ENCODE measurements around the gene OR8K1. TPM values are rescaled to one million over a fixed set of nuclear protein-coding genes. Genes with fewer than 3 reads are reported as not detected.

Gene OR8K1
- not detected for total RNA-seq

GRCh38 chr11:56345739-56346138 lies at the start of gene OR8K1:
Gene OR8K1 (plus strand): TSS chr11:56346039. CDS start chr11:56346039, 0 bp downstream.
- no peak for DNase-seq (ENCODE audit: extremely low spot score in 2 of 2)
- Histone ChIP-seq H3K4me3 (no peak within 1 kb of the TSS), H3K36me3 (no peaks in the 10 kb centered on the region), H3K9me3 (no peaks in the 10 kb centered on the region), H3K4me1 (no peaks in the 10 kb centered on the region), H3K27me3 (no peaks in the 10 kb centered on the region), H3K27ac (no peak within 1 kb of the TSS)
- intact Hi-C loops (cut with DNase I), result no loop called here
- TF ChIP-seq CTCF (IDR thresholded peaks at IDR 0.05), result no peak
- TF ChIP-seq POLR2A (IDR thresholded peaks at IDR 0.05), result no peak
- no peak for TF ChIP-seq POLR2AphosphoS5 (IDR thresholded peaks at IDR 0.05; ENCODE audit: insufficient read depth in 1 of 2, low read depth in 1 of 2)

- Histone ChIP-seq H3K36me3 (no peaks in the 10 kb centered on the region), H3K27me3 (no peaks in the 10 kb centered on the region), H3K4me3 (no peak overlapping the region), H3K27ac (no peak overlapping the region), H3K4me1 (no peaks in the 10 kb centered on the region), H3K9me3 (no peaks in the 10 kb centered on the region)
- TF ChIP-seq POLR2AphosphoS5 (IDR thresholded peaks at IDR 0.05; ENCODE audit: insufficient read depth in 1 of 2, low read depth in 1 of 2) (no peak), POLR2A (IDR thresholded peaks at IDR 0.05) (no peak), CTCF (IDR thresholded peaks at IDR 0.05) (no peak)
- no peak for DNase-seq (ENCODE audit: extremely low spot score in 2 of 2)
- intact Hi-C loops (cut with DNase I), result no loop called here
Observed at GRCh38 chr11:56296898-56297297, 48.9 kb upstream of the OR8K1 start.

- intact Hi-C loops (cut with DNase I), result no loop called here
- Histone ChIP-seq H3K27me3 (no peaks in the 10 kb centered on the region), H3K4me3 (no peak overlapping the region), H3K4me1 (no peaks in the 10 kb centered on the region), H3K9me3 (no peaks in the 10 kb centered on the region), H3K36me3 (no peaks in the 10 kb centered on the region), H3K27ac (no peak overlapping the region)
- TF ChIP-seq POLR2AphosphoS5 (IDR thresholded peaks at IDR 0.05; ENCODE audit: insufficient read depth in 1 of 2, low read depth in 1 of 2) (no peak), POLR2A (IDR thresholded peaks at IDR 0.05) (no peak), CTCF (IDR thresholded peaks at IDR 0.05) (no peak)
- DNase-seq (ENCODE audit: extremely low spot score in 2 of 2), result no peak
Observed at GRCh38 chr11:56307836-56308235, 38.0 kb upstream of the OR8K1 start.

GRCh38 chr11:56314844-56315243 lies 31.0 kb upstream of the OR8K1 start, which contains the start of gene OR8K3:
Gene OR8K3 (plus strand): TSS chr11:56315144. CDS start chr11:56318307, 3,163 bp downstream.
- no peaks in the 10 kb centered on the region for H3K9me3 ChIP-seq
- H3K27ac ChIP-seq, result no peak within 1 kb of the TSS
- no peaks in the 10 kb centered on the region for H3K27me3 ChIP-seq
- DNase-seq (ENCODE audit: extremely low spot score in 2 of 2), result no peak
- TF ChIP-seq CTCF (IDR thresholded peaks at IDR 0.05), result no peak
- TF ChIP-seq POLR2AphosphoS5 (IDR thresholded peaks at IDR 0.05; ENCODE audit: insufficient read depth in 1 of 2, low read depth in 1 of 2), result no peak
- TF ChIP-seq POLR2A (IDR thresholded peaks at IDR 0.05), result no peak
- intact Hi-C loops (cut with DNase I), result no loop called here
- H3K36me3 ChIP-seq, result no peaks in the 10 kb centered on the region
- no peak within 1 kb of the TSS for H3K4me3 ChIP-seq
- no peaks in the 10 kb centered on the region for H3K4me1 ChIP-seq

GRCh38 chr11:56331861-56332491 lies 13.9 kb upstream of the OR8K1 start:
- Histone ChIP-seq H3K4me3 (no peak overlapping the region), H3K4me1 (no peaks in the 10 kb centered on the region), H3K27ac (no peak overlapping the region), H3K9me3 (no peaks in the 10 kb centered on the region), H3K36me3 (no peaks in the 10 kb centered on the region), H3K27me3 (no peaks in the 10 kb centered on the region)
- intact Hi-C loops (cut with DNase I), result no loop called here
- no peak for DNase-seq (ENCODE audit: extremely low spot score in 2 of 2)
- TF ChIP-seq POLR2A (IDR thresholded peaks at IDR 0.05) (no peak), POLR2AphosphoS5 (IDR thresholded peaks at IDR 0.05; ENCODE audit: insufficient read depth in 1 of 2, low read depth in 1 of 2) (no peak), CTCF (IDR thresholded peaks at IDR 0.05) (no peak)

Data from vagina (tissue), 2 donors.